HG03039 (cell line): ENCODE data around the gene PAX7.

Experiments
- ATAC-seq: cut with Tn5 transposase; IDR thresholded peaks from one replicate; pipeline ENCODE4 v1.9.1; 2021; ENCODE audit warnings: mild to moderate bottlenecking, moderate library complexity; ENCODE audit not compliant: unreplicated experiment

Gene PAX7

DNA sequence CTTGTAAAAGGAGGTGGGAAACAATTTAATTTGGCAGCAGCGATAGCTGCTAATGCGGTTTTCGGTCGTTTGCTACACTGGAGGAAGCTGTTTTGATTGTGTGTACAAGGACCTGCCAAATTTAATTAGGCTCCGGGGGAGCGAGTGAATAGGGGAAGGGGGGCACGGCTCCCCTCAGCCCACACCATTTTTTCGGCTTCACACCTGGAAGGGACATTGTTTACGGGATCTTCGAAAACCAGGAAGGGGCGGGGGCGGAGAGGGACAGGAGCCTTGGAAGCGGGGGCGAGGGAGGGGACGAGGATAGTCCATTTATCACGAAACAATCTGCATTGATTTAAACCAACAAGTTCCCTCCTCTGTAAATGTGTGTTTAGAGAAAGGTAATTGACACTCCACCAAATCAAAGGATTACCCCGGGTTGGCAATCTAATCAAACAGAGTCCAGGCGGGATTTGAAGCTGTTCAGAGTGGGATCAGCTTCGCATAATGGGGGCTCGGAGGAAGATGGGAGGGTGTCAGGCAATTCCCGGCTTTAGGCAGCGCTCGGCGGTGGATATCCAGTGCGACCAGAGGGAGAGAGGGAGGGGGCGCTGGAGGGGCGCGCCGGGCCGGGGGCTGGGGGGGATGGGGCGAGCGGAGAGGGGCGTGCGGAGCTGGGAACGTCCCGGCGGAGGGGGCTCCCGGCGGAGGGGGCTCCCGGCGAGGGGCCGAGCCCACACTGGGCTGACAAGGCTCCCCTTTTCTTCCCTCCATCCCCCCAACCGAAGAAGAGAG is 9.8 kb downstream of the PAX7 start:
- no peak for ATAC-seq

DNA sequence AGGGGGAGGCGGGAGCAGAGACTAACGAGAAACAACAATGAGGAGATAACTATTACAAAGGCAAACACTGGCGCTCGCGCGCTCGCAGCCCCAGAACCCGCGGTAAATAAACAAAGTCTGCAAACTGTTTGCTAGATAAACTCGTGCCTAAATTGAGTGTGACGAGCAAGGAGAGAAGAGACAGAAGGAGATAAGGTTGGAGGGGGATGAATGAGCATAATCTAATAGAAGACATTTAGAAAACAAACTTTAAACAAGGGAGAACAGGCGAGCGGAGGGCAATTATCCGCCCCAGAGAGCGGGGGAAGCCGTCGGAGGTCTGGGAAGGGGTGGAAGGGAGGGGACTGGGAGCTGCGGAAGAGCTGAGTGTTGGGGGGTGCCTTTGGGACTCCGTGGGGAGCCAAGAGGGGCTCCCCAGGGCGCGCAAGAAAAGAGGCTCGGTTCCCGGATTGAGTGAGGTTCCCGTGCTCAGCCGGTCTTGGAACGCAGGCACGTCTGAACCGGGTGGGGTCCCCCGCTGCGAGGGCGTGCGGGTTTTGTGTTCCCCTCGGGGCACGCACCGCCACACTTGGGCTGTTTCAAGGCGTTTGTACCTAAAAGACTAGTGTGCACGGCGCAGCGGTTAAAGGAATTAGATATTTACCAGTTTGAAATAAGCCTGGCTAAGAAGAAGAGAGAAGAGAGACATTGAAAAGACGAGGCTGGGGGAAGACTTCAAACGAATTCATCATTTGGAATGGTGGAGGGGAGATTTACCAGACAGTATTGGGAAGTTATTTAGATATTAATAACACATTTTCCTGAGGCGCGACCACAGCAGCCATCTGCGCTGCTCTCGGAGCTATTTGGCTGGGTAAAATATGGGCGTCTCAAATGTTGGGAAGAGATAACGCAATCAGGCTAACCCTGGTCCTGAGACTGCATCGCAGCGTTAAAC is 10.6 kb downstream of the PAX7 start:
- ATAC-seq = no peak

DNA sequence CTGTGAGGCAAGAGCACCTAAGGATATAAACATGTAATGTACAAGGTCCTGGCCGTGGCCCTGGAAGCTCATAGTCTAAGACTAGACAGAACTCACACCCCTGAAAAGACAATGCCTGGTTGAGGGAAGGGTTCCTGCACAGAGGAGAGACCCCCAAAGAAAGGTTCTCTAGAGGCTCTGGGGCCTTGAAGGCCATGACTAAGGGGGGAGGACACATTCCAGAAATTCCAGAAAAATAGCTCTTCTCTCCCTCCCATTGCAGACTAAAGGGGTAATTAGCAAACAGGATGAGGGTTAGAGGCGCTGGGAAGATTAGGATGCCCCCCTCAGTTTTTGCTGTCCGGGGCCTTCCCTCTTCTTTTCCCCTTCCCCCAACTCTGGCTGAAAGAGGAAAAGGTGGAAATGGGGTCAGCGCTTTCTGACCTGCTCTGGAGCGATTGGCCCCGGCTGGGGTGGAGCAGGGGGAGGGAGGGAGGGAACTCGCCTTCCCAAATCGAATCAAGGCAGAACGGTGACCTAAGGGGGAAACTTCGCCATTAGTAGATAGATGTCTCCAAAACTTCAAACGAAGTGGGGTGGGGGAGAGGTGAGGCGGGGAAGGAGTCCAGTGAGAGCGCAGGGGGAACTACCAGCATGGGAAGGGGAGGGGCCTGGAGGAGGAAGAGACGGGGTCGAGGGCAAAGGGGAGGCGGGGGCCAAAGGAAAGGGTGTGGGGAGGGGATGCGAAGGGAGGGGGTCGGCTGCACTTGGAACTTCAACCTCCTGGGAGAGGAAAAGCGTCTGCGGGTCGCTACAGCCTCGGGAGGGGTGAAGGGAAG is 11.8 kb downstream of the PAX7 start:
- ATAC-seq = no peak

DNA sequence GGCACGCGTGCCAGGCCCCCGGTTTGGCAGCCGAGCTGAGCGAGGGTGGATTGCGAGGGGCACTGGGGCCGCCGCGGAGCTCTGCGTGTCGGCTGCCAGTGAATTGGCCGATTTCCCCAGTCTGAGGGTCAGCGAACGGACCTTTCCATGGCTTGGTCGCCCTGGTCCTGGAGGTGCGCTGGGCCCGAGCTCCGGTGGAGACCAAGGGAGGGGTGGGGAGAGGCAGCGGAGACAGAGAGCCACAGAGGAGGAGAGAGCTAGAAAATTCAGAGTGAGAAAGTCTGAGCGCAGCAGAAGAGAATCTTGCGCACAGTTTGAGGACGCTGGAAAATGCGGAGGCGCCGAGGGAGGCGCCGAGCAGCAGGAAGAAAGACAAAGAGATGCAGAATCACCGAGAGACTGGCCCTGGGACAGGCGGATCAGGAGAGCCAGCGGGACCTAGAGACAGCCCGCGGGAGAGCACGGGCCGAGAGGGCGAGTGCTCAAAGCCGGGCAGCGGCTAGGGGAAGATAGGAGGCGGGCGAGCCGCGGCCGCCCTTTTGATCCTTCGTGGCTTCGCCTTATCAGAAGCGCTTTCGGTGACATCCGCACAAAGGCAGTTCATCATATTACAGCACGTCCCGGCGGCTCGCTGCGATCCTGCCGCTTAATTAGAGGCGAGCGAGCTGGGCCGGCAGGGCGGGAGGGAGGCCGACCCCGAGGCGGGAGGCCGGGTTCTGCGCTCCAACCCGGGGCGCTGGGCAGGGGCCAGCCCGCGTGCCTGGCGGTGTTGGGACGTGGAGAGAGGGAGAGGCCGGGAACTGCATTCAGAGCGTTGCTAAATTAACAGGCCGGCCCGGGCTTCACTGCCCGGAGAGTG is 12.7 kb downstream of the PAX7 start:
- no peak for ATAC-seq

DNA sequence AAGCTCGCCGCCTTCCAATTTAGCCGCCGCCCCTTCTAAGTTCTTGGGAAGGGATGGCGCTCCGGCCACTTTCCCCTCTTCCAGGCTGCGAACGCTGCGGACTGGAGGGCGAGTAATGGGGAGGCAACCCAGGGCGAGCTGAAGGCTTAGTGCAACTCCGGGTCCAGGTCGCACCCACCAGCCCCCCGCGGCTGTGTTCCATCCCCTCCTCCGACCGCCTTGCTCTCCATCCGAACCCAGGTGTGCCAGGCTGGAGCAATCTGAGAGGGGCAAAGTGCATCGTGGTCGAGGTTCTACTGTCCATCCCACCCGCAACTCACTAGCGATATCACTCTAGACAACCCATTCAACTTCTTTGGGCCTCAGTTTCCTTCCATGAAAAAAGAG is 13.4 kb downstream of the PAX7 start:
- no peak for ATAC-seq

DNA sequence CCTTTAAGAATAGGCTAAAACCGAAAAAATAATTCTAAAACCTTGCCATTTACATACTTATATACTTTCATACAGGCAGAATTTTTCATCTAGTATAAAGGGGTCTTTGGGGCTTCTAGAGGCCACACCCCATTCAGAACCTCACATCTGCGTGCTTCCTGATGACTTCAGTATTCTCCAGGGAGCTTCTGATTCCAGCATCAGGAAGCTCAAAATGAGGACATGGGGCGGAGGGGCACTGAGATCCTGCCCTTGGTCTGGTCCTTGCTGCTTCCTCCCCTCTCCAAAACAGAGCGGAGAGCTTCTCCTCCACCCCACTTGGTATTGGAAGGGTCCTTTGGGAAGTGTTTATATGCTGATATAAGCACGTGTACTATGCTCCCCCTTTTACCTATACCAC is 13.8 kb downstream of the PAX7 start:
- ATAC-seq = no peak

DNA sequence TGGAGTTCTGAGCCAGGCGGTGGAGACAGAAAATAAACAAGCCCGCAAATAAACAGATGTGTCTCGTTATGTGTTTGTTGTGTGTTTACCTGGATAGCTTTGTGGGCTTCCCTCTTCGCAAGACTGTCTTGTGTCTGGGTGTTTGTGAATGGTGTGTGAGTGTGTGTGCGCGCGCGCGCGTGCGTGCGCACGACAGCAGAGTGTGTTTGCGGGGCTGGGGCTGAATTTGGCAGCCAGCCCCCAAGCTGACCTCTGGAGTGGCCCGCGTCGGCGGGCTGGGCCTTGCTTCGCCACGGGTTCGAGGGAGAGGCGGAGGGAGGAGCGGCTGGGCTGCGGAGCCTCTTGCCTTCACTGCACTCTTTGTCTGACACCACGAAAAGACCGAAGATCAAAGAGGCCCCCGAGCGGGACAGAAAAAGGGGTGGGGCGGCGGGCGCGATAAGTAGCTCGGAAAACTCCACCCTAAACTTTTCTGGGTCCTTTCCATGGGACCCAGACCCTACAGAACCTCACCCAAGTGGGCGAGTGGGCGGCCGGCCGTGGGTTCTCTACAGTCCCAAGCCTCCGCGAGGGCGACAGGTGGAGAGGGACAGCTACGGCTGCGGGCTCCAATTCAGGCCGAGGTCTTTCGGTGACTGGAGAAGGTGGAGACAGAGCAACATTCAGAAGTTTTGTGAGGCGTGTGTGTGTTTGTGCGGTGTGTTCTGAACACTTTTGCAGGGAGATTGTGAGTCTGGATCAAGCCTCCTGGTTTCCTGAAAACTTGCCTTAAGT is 14.5 kb downstream of the PAX7 start:
- ATAC-seq = no peak

DNA sequence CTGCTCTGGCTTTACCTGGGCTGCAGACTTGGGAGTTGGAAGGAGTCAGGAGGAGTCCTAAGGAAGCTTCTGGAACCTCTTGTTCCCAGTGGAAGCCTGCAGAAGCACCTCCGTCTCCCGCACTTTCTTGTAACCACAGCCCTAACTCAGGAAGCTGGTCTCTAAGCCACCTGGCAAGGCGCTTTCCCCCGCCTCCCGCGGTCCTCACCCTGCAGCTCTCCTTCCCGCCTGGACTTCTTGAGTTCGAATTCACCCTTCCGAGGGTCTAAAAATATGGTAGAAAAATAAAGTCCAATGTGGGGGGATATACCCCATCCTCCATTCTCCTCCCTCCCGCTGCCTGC is 15.1 kb downstream of the PAX7 start:
- ATAC-seq = no peak

DNA sequence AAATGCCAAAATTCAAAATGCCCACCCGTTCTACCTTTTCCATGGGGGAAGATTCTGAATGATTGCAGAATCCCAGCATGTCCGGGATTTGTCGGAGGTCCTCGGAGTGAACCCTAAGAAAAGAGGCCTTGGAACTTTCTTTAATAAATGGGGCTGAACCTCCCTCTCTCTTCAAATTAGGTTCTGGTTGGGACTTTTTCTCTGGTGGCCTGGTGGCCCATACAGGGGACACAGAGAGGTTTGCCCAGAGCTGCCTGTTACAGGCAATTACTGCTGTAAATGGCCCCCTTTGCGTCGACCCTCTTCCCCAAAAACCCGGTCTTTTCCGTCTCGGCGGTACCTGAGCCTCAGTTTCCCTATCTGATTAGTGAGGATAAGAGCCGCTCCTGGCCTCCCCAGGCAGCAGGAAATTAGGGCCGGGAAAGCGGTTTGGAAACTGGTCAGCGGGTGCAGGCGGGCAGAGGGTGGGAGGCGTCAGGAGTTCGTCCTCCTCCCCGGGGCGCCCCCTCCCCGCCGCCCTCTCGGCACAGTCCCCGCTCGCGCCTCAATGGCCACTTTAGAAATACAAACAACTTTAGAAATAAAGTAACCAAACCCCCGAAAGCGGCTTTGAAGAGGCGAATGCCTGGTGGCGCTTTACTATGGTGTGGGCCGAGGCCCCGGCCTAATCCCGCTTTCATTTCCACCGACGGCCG is 15.6 kb downstream of the PAX7 start:
- ATAC-seq = no peak

DNA sequence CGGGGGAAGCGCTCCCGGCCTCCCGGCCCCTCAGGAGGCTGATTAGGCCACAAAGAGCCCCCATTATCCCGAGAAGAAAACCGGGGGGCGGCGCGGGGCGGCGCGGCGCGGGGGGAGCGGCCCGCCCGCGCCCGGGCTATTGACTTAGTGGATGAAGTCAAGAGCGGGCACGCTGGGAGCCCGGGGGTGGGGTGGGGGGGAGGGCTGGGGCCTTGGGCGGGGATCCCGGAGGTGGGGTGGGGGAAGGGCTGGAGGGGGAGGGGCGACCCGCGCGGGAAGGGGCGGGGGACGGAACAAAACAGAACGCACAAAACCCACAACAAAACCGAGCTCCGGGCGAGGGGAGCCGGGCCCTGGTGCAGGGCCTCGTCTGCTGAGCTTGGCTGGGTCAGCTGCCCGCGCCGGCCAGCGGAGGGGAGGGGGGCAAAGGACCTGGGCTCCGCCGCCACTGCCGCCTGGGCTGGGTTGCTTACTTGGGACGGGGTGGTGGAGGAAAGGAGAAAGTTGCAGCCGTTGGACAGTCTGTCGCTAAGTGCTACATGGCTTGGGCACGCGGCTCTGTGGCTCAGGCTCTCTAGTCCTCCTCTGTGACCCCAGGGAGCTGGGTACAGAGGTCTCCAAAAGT is 16.3 kb downstream of the PAX7 start:
- no peak for ATAC-seq

DNA sequence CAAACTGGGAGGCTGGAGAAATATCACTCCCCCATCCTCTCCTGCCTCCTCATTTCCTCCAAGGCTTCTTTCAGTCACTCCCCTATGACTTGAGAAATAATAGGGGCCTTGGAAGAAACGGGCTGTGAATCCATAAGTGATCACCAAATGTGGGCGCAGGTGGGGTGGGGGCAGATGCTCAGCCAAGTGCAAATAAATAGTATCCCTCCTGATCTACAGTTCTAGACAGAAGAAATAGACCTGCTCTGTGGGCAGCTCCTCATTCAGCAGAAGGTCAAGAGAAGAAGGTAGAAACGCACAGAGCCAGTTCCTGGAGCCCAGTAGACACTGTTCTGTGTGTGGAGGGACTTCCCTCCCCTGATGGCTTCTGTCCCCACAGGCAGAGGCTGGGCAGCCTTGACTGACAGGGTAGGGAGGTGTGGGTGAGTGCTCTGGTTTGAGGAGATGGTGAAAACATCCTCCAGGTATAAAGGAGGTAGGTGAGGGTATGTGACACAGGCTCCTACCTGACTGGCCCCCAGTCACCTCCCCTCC is 17.1 kb downstream of the PAX7 start:
- no peak for ATAC-seq

DNA sequence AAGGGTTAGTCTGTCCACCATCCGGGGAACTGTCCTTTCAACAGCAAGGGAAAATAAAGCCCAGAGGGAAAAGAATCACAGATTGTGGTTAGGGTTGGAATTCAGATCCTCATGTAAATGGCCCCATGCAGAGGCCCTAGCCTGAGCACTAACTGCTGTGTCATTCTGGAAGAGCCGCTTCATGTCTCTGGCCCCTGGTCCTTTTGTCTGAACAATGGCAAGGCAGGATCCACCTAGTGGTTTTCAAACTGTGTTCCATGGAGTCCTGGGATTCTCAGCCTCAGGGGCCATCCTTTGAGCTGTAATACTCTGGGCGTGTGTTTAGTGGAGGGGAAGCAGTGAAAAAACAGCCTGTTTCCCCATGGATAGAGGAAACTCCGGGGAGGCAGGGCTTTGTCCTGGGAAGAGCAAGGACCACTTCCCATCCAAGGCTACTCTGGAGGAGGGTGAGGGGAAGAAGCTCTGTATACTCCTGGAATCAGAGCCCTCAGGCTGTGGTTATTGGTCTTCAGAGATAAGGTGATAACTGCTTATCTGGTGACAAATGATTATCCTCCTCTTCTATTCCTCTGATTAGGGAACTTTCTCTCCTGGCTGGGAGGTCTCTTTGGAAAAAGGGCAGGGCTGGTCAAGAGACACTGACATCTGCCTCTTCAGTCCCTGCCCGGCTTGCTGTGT is 19.2 kb downstream of the PAX7 start:
- no peak for ATAC-seq

DNA sequence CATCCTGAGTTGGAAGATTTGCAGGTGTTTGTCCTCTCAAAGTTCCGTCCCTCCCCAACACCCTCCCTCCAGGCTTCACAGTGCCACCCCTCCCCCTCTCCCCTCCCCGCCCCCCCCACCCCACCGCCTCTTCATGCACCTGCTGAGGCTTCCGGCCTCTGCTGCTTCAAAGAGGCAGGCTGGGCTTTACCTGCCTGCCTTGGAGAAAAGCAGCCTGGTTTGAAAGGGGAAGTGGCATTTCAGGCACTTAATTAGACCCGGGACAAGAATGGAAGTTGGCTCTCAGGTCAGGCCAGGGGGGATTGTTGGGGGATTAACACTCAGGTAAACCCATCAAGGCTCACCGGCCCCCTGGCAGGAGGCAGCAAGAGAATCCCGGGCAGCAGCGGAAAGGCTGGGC is 21.1 kb downstream of the PAX7 start:
- no peak for ATAC-seq

DNA sequence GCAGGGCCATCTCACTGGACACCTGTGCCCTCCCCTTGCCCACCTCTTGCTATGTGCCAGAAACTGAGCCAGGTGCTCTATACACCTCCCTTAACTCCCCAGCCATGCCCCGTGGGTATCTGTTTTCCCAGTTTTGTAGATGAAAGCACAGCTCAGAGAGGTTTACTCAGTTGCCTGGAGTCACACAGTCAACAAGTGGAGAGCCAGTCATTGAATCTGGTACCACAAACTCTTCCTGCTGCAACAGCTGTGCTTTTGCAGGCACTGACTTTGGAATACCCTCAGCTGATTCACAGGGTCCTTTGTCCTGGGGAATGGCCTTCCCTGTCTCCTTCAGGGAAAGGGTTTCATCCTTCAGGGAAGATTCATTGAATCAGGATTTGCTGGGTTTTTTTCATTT is 22.1 kb downstream of the PAX7 start:
- ATAC-seq = no peak

DNA sequence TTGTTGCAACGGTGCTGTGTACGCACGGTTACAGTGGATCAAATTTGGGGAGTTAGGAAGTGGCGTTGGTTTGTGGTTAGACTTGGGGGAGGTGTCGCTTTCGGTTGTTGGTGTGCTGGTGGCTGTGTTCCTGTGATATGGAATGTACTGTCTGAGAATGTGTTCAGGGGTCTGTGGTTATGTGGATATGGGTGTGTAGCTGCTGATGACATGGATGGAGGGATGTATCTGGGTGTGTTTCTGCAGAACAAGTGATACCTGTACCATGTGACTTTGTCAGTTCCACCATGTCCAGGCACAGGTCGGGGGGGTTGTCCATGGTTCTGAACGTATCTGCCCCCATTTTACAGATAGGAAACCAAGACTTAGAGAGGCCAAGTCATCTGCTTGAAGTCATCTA is 22.7 kb downstream of the PAX7 start:
- ATAC-seq = no peak

DNA sequence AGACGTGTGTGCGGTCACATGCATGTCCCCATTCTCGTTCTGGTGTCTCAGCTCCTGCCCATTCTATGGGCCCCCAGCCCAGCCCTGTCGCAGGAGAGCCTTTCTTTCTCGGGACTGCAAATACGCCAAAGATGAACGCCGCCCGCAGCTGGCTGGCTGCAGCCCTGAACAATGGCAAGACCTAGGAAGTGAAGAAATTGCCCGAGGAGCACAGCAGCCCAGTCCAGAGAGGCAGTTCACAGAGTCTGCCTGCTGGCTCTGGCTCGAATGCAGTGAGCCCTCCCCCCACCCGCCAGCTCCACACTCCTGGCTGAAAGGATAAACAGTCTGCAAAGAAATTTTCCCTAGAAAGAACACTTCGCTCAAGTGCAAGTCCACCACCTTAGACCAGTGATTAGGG is 23.3 kb downstream of the PAX7 start:
- ATAC-seq = no peak

DNA sequence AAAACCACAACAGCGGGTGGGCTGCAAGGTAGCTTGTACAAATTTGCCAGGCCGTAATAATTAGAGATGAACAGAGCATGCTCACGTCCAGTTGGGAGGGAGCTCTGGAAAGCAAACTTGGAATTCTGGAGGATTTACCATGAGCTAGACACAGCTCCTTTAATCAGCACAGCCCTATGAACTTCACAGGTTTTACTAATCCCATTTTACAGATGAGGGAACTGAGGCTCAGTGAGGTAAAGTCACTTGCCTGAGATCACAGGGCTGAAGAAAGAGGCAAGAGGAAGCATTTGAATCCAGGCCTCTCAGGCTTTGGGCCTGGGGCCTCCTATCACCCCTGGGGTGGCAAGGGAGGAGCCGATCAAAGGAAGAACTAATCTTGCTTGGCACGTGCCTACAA is 24.0 kb downstream of the PAX7 start:
- no peak for ATAC-seq
